Testis (tissue), 3 donors: ENCODE data around the gene NUSAP1. TPM values are rescaled to one million over a fixed set of nuclear protein-coding genes. Genes with fewer than 3 reads are reported as not detected.
"Not testable (repeated sequence)": the region's sequence is repeated elsewhere in the genome, so short reads cannot be mapped to it uniquely, and the experiment has no call there.

Experiments
- DNase-seq: peaks from one replicate; pipeline ENCODE4 v3.0.0-alpha.2; 2019
- H3K27ac ChIP-seq, 2 donors: fragments of 200-600 bp; sonication (generic); one replicate each; pipeline ENCODE4 v1.5.1; 2019
- H3K27me3 ChIP-seq: fragments of 200-600 bp; sonication (generic); one replicate; pipeline ENCODE4 v1.5.1; 2019
- H3K36me3 ChIP-seq: fragments of 200-600 bp; sonication (generic); one replicate; pipeline ENCODE4 v1.5.1; 2017; ENCODE audit warnings: low read depth; ENCODE audit errors: missing control alignments
- H3K4me1 ChIP-seq: fragments of 200-600 bp; sonication (generic); one replicate; pipeline ENCODE4 v1.5.1; 2019
- H3K4me3 ChIP-seq, 2 donors: fragments of 200-600 bp; sonication (generic); one replicate each; pipeline ENCODE4 v1.5.1; 2017 to 2019
- H3K9me3 ChIP-seq: fragments of 200-600 bp; sonication (generic); one replicate; pipeline ENCODE4 v1.5.1; 2017
- POLR2A ChIP-seq: fragments of 450-650 bp; IDR thresholded peaks from one replicate; pipeline ENCODE4 v1.6.1; 2017; ENCODE audit warnings: antibody characterized with exemption, mild to moderate bottlenecking, moderate library complexity
- WGBS, 2 donors: methylation state at CpG; one replicate each; pipeline ENCODE4 v1.1.5; 2018; 5-methylcytosine and 5-hydroxymethylcytosine counted together
- intact Hi-C: fragments of 100-400 bp; cut with DNase I; formaldehyde crosslinking; loops from one replicate; pipeline ENCODE4 v1.15.1; 2023; ENCODE audit warnings: low total_unique reads
- polyA plus RNA-seq: library from polyadenylated mRNA; stranded (reverse); fragments of 350-450 nt; fragmentation: Illumina TruSeq; extraction: RNeasy Lipid Tissue Mini Kit (QIAGEN cat#74804); gene quantifications from one replicate; pipeline ENCODE4 v1.2.3, GENCODE V29; 2014; ENCODE audit warnings: low read depth, low replicate concordance; ENCODE audit not compliant: insufficient read depth
- total RNA-seq, 2 donors: library from RNA; depleted of rRNA; stranded (reverse); fragments of >200 nt; gene quantifications; one replicate each; pipeline ENCODE4 v1.2.3, GENCODE V29; 2016
- TF ChIP-seq, protein P1 (sequence below), 3 experiments: fragments of 450-650 bp in 2 of 3; fragments of 200-600 bp in 1 of 3; sonication (generic) in 1 of 3; IDR thresholded peaks; one replicate each; pipeline ENCODE4 v1.5.1; 2016 to 2019; ENCODE audit warnings: antibody characterized with exemption in 3 of 3, mild to moderate bottlenecking in 2 of 3, moderate library complexity in 1 of 3

Gene NUSAP1
- total and polyA plus RNA-seq, 3 donors from 2014 or later = 19.5 to 40.2 (median 20.2) TPM

GRCh38 chr15:41292521-41292920, 40.2 kb upstream of the NUSAP1 start:
- H3K27me3 ChIP-seq = no peaks in the 10 kb centered on the region
- no peaks in the 10 kb centered on the region for H3K36me3 ChIP-seq
- H3K27ac ChIP-seq = no peak overlapping the region
- H3K9me3 ChIP-seq = no peaks in the 10 kb centered on the region
- TF ChIP-seq POLR2A = no peak
- TF ChIP-seq, protein P1, sequence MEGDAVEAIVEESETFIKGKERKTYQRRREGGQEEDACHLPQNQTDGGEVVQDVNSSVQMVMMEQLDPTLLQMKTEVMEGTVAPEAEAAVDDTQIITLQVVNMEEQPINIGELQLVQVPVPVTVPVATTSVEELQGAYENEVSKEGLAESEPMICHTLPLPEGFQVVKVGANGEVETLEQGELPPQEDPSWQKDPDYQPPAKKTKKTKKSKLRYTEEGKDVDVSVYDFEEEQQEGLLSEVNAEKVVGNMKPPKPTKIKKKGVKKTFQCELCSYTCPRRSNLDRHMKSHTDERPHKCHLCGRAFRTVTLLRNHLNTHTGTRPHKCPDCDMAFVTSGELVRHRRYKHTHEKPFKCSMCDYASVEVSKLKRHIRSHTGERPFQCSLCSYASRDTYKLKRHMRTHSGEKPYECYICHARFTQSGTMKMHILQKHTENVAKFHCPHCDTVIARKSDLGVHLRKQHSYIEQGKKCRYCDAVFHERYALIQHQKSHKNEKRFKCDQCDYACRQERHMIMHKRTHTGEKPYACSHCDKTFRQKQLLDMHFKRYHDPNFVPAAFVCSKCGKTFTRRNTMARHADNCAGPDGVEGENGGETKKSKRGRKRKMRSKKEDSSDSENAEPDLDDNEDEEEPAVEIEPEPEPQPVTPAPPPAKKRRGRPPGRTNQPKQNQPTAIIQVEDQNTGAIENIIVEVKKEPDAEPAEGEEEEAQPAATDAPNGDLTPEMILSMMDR (IDR thresholded peaks at IDR 0.05) = no peak
- DNase-seq = no peak
- H3K4me3 ChIP-seq = no peak overlapping the region
- 62 to 63% methylated on average over 1 of the region's 1 CpG for WGBS, 2 donors
- intact Hi-C loops = no loop called here
- no peaks in the 10 kb centered on the region for H3K4me1 ChIP-seq

DNA sequence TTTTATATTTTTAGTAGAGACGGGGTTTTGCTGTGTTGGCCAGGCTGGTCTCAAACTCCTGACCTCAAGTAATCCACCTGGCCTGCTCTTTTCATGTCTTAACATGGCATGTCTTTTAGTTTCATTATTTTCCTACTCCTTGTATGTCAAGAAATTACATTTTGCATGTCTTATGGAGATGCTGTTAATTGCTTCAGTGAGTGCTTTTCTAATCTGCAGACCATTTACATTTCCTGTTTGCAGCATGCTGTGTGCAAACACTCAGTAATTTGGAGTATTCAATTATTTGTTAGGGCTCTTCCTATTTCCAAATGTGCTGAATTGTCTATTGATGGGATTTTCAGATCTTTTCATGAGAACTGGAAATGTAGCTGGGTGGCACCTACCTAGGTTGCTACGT, 31.5 kb upstream of the NUSAP1 start:
- H3K27me3 ChIP-seq, H3K4me1 ChIP-seq, H3K4me3 ChIP-seq, H3K36me3 ChIP-seq, H3K27ac ChIP-seq, H3K9me3 ChIP-seq, DNase-seq, intact Hi-C loops: not testable (repeated sequence)
- WGBS, 2 donors = 95 to 96% methylated on average over 2 of the region's 2 CpGs

DNA sequence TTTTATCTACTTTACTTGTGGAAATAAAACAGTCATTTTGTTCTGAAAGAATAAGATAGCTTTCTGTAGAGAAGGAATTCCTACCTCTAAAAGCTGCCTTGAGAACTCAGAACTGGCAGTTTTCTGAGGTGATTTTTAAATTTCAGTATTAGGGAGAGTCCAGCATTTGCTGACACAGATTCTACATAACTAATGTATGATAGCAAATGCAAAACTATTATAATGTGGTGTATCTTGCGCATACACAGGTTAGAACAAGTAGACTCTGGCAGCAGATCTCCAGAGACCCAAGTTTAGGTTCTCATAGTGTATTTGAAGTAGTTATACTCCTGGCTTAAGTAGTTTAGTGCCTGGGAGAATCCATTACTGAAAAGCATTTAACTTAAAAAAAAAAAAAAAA, 31.1 kb upstream of the NUSAP1 start:
- Histone ChIP-seq H3K27ac (no peak overlapping the region), H3K4me3 (no peak overlapping the region), H3K9me3 (no peaks in the 10 kb centered on the region), H3K36me3 (no peaks in the 10 kb centered on the region), H3K27me3 (no peaks in the 10 kb centered on the region), H3K4me1 (no peaks in the 10 kb centered on the region)
- WGBS, 2 donors = 90 to 100% methylated on average over 1 of the region's 1 CpG
- no peak for DNase-seq
- TF ChIP-seq, protein P1 (IDR thresholded peaks at IDR 0.05) = no peak
- no peak for TF ChIP-seq POLR2A
- intact Hi-C loops = no loop called here

DNA sequence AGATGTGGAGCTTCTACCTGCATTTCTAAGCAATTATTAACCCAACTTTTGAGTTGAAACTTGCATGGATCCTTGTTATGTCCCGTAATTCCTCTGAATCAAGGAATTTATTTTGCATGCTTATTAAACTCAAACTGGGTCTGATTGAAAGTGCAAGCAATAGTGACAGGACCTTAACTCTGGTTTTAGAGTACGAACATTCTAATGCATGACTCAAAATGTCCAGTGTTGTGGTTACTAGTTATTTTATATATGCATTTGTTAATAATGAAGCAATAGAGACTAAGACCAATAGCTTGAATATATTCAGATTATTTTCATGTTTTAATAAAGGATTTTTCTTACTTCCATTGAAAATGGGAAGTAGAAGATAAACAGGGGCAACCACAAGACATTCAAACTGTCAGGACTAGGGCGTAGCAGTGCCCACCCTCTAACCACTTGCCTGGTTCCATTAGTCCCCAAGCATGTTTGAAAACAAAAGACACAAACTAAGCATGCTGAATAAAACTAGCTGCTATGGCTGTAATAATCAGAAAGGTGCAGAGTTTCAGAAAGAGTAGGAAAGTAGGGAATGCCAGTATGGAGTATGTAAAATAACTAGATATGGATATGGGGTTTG, 28.4 kb upstream of the NUSAP1 start:
- DNase-seq = no peak
- WGBS, 2 donors = 92 to 94% methylated on average over 3 of the region's 3 CpGs
- no peaks in the 10 kb centered on the region for H3K9me3 ChIP-seq
- no peak for TF ChIP-seq POLR2A
- TF ChIP-seq, protein P1 (IDR thresholded peaks at IDR 0.05) = no peak
- no peaks in the 10 kb centered on the region for H3K4me1 ChIP-seq
- intact Hi-C loops = no loop called here
- no peak overlapping the region for H3K4me3 ChIP-seq
- H3K27ac ChIP-seq = no peak overlapping the region
- H3K27me3 ChIP-seq = no peaks in the 10 kb centered on the region
- H3K36me3 ChIP-seq = no peaks in the 10 kb centered on the region

GRCh38 chr15:41307679-41308078, 25.0 kb upstream of the NUSAP1 start:
- Histone ChIP-seq H3K4me3 (no peak overlapping the region), H3K36me3 (no peaks in the 10 kb centered on the region), H3K4me1 (no peaks in the 10 kb centered on the region), H3K9me3 (no peaks in the 10 kb centered on the region), H3K27me3 (no peaks in the 10 kb centered on the region), H3K27ac (no peak overlapping the region)
- DNase-seq = no peak
- TF ChIP-seq POLR2A = no peak
- TF ChIP-seq, protein P1 (IDR thresholded peaks at IDR 0.05) = no peak
- WGBS, 2 donors = 92 to 98% methylated on average over 4 to 5 of the region's 5 CpGs
- intact Hi-C loops = no loop called here
